Nephron progenitor cell (in vitro differentiated cells): ENCODE measurements around the gene TECPR2.

ENCODE experiments used
- DNase-seq: peaks from one replicate; pipeline ENCODE4 v3.0.0; 2021
- H3K27ac Mint-ChIP-seq: 2 replicates; pipeline ENCODE4 v1.8.0; 2021; ENCODE audit warnings: mild to moderate bottlenecking, moderate library complexity, mixed read lengths
- H3K27me3 Mint-ChIP-seq: 2 replicates; pipeline ENCODE4 v1.8.0; 2021; ENCODE audit warnings: mild to moderate bottlenecking, low read depth, mixed read lengths; ENCODE audit not compliant: poor library complexity
- H3K36me3 Mint-ChIP-seq: 2 replicates; pipeline ENCODE4 v1.8.0; 2021; ENCODE audit warnings: low read depth, mixed read lengths
- H3K4me1 Mint-ChIP-seq: 2 replicates; pipeline ENCODE4 v1.8.0; 2021; ENCODE audit warnings: mixed read lengths
- H3K4me3 Mint-ChIP-seq: 2 replicates; pipeline ENCODE4 v1.8.0; 2021; ENCODE audit warnings: mild to moderate bottlenecking, moderate library complexity, mixed read lengths
- H3K9me3 Mint-ChIP-seq: 2 replicates; pipeline ENCODE4 v1.8.0; 2021; ENCODE audit warnings: mild to moderate bottlenecking, moderate library complexity, mixed read lengths
- TF ChIP-seq, protein P1 (sequence below): fragments of 200-600 bp; sonication (generic); IDR thresholded peaks from 2 replicates; pipeline ENCODE4 v1.5.0; 2021; ENCODE audit warnings: antibody characterized with exemption

The TECPR2 gene

DNA sequence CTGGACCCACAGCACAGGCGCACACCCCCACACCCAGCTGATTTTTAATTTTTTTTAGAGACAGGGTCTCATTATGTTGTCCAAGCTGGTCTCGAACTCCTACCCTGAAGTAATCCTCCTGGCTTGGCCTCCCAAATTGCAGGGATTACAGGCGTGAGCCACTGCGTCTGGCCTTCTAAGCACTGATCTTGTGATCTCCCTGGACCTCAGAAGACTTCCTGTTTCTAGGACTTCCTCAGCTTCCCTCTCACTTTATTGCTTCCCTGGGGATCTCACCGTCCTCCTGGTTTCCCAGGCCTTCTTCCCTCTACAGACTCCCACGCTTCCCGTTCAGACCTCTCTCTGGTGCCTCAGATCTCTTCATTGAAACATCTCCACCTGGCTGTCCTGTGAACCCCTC lies 29.4 kb upstream of the TECPR2 start:
- peaks cover 61% of the 10 kb centered on the region for H3K36me3 Mint-ChIP-seq
- TF ChIP-seq, protein P1, sequence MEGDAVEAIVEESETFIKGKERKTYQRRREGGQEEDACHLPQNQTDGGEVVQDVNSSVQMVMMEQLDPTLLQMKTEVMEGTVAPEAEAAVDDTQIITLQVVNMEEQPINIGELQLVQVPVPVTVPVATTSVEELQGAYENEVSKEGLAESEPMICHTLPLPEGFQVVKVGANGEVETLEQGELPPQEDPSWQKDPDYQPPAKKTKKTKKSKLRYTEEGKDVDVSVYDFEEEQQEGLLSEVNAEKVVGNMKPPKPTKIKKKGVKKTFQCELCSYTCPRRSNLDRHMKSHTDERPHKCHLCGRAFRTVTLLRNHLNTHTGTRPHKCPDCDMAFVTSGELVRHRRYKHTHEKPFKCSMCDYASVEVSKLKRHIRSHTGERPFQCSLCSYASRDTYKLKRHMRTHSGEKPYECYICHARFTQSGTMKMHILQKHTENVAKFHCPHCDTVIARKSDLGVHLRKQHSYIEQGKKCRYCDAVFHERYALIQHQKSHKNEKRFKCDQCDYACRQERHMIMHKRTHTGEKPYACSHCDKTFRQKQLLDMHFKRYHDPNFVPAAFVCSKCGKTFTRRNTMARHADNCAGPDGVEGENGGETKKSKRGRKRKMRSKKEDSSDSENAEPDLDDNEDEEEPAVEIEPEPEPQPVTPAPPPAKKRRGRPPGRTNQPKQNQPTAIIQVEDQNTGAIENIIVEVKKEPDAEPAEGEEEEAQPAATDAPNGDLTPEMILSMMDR = no peak
- H3K4me3 Mint-ChIP-seq = no peak overlapping the region

DNA sequence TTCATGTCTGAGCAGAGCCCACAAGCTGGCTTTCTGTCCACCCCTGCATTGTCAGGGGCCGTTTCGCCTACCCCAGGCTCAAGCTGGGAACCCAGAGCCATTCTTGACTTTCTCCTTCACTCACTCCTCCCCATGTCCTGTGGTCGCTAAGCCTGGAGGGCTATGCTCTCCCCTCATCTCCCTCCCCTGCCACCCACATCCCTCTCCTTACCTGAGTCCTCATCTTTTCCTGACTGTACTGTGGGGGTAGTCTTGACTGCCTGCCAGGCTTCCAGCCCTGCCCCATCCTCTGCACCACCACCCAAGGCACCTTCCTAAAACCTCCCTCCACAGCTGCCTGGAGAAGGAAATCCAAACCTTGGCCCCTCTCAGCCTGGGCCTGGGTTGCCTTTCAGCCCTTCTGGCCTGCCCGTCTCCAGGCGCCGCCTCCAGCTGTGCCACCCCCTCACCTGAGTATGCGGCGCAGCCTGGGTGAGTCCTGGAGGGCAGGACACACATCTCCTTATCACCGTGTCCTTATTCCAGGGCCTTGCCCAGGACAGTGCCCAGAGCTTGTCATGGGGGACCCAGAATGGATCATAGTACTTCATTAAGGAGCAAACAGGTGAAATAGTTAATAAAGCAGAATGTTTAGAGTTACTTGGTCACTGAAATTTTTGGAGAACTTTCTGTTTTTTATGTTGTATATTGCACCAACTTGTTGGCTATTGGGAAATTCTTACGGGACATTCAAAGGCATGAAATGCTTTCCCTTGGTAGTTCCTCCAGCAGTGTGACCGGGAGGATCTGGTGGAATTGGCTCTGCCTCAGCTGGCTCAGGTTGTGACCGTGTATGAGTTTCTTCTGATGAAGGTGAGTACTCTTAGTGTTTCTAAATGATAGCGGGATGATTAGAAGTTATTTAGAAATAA lies 28.7 kb upstream of the TECPR2 start:
- Mint-ChIP-seq H3K27ac (no peak overlapping the region), H3K36me3 (peaks cover 62% of the 10 kb centered on the region), H3K4me3 (no peak overlapping the region), H3K27me3 (no peaks in the 10 kb centered on the region), H3K9me3 (no peaks in the 10 kb centered on the region), H3K4me1 (peaks cover 5% of the 10 kb centered on the region)
- TF ChIP-seq, protein P1 = no peak
- no peak for DNase-seq

More for the DNA sequence above, 29.4 kb upstream of the TECPR2 start:
- Mint-ChIP-seq H3K27ac (no peak overlapping the region), H3K27me3 (no peaks in the 10 kb centered on the region), H3K4me1 (peaks cover 5% of the 10 kb centered on the region), H3K9me3 (no peaks in the 10 kb centered on the region)
- no peak for DNase-seq

DNA sequence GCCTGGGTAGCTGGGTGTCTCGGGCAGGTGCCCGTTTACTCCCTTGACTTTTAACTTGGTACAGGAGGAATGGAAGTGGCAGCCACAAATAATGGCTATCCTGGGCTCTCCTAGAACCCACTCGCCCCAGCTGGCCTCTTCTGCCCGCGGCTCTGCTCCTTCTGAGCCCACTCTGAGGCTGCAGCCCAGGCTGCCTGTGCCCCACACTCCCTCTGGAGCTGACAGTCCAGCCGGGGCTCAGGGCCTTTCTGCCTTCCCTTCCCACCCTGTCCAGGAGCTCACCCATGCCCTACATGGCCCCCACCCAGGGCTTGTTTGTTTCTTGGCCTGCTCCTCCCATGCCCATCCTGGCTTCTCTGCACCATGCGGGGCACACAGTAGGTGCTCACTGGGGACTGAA lies 27.6 kb upstream of the TECPR2 start:
- H3K36me3 Mint-ChIP-seq = peaks cover 62% of the 10 kb centered on the region
- no peak overlapping the region for H3K27ac Mint-ChIP-seq
- H3K9me3 Mint-ChIP-seq = no peaks in the 10 kb centered on the region
- H3K4me1 Mint-ChIP-seq = peaks cover 5% of the 10 kb centered on the region
- DNase-seq = no peak
- TF ChIP-seq, protein P1 = no peak
- H3K27me3 Mint-ChIP-seq = no peaks in the 10 kb centered on the region
- H3K4me3 Mint-ChIP-seq = no peak overlapping the region

DNA sequence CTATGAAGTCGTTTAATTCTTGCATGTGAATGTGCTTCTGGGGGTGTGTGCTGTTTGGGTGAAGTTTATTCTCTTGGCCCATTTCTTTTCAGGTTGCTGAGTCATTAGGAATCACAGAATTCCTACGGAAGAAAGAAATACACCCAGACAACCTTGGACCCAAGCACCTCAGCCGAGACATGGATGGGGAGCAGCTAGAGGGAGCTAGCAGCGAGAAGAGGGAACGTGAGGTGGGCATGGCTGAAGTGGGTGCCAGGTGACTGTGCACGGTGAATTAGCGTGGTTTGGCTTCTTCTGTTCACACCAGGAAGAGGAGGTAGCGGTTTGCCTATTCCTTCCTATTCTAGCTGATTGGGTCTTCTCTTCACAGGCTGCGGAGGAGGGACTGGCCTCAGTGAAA lies 24.0 kb upstream of the TECPR2 start:
- Mint-ChIP-seq H3K27me3 (no peaks in the 10 kb centered on the region), H3K27ac (no peak overlapping the region), H3K36me3 (peaks cover 58% of the 10 kb centered on the region), H3K9me3 (no peaks in the 10 kb centered on the region), H3K4me3 (no peak overlapping the region), H3K4me1 (peaks cover under 1% of the 10 kb centered on the region)
- TF ChIP-seq, protein P1 = no peak
- DNase-seq = no peak

DNA sequence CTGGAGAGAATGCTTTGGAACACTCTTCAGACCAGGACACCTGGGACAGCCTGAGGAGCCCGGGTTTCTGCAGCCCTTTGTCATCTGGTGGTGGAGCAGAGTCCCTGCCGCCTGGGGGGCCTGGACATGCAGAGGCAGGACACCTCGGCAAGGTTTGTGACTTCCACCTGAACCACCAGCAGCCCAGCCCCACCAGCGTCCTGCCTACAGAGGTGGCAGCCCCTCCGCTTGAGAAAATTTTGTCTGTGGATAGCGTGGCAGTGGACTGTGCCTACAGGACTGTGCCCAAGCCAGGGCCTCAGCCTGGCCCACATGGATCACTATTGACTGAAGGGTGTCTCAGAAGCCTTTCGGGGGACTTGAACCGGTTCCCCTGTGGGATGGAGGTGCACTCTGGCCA lies 21.2 kb upstream of the TECPR2 start:
- no peak for DNase-seq
- H3K27ac Mint-ChIP-seq = no peak overlapping the region
- H3K4me1 Mint-ChIP-seq = no peaks in the 10 kb centered on the region
- TF ChIP-seq, protein P1 = no peak
- H3K27me3 Mint-ChIP-seq = no peaks in the 10 kb centered on the region
- no peaks in the 10 kb centered on the region for H3K9me3 Mint-ChIP-seq
- no peak overlapping the region for H3K4me3 Mint-ChIP-seq
- H3K36me3 Mint-ChIP-seq = peaks cover 51% of the 10 kb centered on the region

DNA sequence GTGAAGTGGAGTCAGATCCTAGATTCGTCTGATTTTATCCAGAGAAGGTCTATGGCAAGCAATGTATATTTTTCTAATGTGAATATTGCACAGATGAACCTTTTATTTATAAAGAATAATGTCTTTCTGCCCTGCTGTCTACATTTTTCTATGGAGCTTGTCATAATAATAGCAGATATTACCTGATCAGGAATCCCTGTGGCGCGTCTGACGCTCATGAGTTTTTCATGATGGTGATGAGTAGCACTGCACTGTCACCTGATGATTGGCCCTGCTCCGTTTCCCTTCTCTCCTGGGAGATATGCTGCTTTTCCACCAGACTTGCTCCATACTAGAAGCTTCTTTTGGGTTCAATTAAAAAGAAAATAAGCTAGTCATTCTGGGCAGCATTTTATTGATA lies 20.5 kb upstream of the TECPR2 start:
- Mint-ChIP-seq H3K4me1 (no peaks in the 10 kb centered on the region), H3K27ac (no peak overlapping the region), H3K4me3 (no peak overlapping the region), H3K27me3 (no peaks in the 10 kb centered on the region), H3K9me3 (no peaks in the 10 kb centered on the region), H3K36me3 (peaks cover 49% of the 10 kb centered on the region)
- TF ChIP-seq, protein P1 = no peak
- no peak for DNase-seq
